MM.1S (cell line): ENCODE results near the gene COA3.

Source experiments
- EZH2 ChIP-seq: fragments of 300-600 bp; sonication (generic); optimal IDR thresholded peaks from 2 replicates; pipeline ENCODE3; 2017; ENCODE audit warnings: low read depth, mild to moderate bottlenecking, antibody characterized with exemption, low read length, mixed read lengths
- TF ChIP-seq, protein P1 (sequence below): fragments of 300-600 bp; sonication (generic); IDR thresholded peaks from 2 replicates; pipeline ENCODE4 v1.5.1; 2016; ENCODE audit warnings: antibody characterized with exemption, low read length, mixed read lengths

DNA sequence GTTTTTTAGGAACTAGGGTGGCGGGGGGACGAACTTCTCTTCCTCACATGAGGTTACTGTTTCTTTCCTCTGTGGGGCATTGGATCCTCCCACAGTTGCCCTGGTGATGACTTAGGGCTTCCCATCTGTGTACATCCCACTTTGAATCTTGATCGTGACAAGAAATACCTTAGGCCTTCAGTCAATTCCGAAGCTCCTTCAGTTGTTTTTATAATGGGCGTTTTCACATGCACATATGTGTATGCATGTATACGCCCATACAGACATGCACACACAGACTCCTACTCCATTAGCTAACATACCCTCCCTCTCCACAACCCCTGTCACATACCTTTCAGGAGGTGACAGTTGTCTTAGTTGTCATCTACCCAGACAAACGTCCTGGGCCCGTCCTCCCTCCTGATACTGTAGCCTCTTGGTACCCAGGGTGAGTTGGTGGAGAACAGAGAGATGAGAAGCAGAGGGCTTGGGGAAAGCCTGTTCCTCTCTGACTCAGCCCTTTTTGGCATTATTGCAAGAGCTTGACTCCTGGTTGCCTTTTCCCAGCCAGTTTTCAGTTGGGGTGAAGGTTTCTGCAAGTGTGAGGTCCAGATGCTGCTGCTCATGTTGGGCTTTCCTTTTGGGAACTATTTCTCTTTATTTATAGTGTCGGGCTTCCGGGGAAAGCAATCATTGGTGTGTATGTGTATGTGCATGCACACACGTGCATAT, 43.6 kb upstream of the COA3 start:
- no peak for TF ChIP-seq EZH2
- TF ChIP-seq, protein P1, sequence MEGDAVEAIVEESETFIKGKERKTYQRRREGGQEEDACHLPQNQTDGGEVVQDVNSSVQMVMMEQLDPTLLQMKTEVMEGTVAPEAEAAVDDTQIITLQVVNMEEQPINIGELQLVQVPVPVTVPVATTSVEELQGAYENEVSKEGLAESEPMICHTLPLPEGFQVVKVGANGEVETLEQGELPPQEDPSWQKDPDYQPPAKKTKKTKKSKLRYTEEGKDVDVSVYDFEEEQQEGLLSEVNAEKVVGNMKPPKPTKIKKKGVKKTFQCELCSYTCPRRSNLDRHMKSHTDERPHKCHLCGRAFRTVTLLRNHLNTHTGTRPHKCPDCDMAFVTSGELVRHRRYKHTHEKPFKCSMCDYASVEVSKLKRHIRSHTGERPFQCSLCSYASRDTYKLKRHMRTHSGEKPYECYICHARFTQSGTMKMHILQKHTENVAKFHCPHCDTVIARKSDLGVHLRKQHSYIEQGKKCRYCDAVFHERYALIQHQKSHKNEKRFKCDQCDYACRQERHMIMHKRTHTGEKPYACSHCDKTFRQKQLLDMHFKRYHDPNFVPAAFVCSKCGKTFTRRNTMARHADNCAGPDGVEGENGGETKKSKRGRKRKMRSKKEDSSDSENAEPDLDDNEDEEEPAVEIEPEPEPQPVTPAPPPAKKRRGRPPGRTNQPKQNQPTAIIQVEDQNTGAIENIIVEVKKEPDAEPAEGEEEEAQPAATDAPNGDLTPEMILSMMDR, result no peak
